Esophagus squamous epithelium (tissue), 5 donors: Measurements from ENCODE around the gene COL4A6. TPM values are rescaled to one million over a fixed set of nuclear protein-coding genes. Genes with fewer than 3 reads are reported as not detected.

Source experiments
- DNase-seq: peaks from one replicate; lab custom pipeline; 2025; lab: John Stamatoyannopoulos, UW
- H3K27ac ChIP-seq, 4 donors: fragments of 200-600 bp; sonication (generic); one replicate each; pipeline ENCODE4 v1.5.1; 2016 to 2019; ENCODE audit warnings: mild to moderate bottlenecking in 1 of 4
- H3K27me3 ChIP-seq, 4 donors: fragments of 200-600 bp; sonication (generic); 1 replicate in 3 of 4; 2 replicates in 1 of 4; pipeline versions ENCODE4 v1.5.1 to v1.6.0; 2017 to 2021; ENCODE audit warnings: antibody characterized with exemption in 1 of 4
- H3K36me3 ChIP-seq, 3 donors: fragments of 200-600 bp; sonication (generic); one replicate each; pipeline ENCODE4 v1.5.1; 2016 to 2019
- H3K4me1 ChIP-seq, 3 donors: fragments of 200-600 bp; sonication (generic); one replicate each; pipeline ENCODE4 v1.5.1; 2017 to 2019
- H3K4me3 ChIP-seq, 4 donors: fragments of 200-600 bp; sonication (generic); 1 replicate in 3 of 4; 2 replicates in 1 of 4; pipeline ENCODE4 v1.5.1; 2016 to 2019; ENCODE audit warnings: mild to moderate bottlenecking in 2 of 4, moderate library complexity in 1 of 4
- H3K9me3 ChIP-seq, 3 donors: fragments of 200-600 bp; sonication (generic); one replicate each; pipeline ENCODE4 v1.5.1; 2016 to 2019
- POLR2A ChIP-seq, 4 donors: fragments of 450-650 bp; IDR thresholded peaks; one replicate each; pipeline ENCODE4 v1.6.1; 2017; ENCODE audit warnings: antibody characterized with exemption in 4 of 4, mild to moderate bottlenecking in 4 of 4, moderate library complexity in 3 of 4
- WGBS, 2 donors: methylation state at CpG; one replicate each; pipeline ENCODE4 v1.1.5; 2018; 5-methylcytosine and 5-hydroxymethylcytosine counted together
- intact Hi-C: fragments of 100-400 bp; cut with DNase I; formaldehyde crosslinking; loops from one replicate; pipeline ENCODE4 v1.15.0; 2022
- total RNA-seq, 4 donors: library from RNA; depleted of rRNA; stranded (reverse); fragments of >200 nt; gene quantifications; one replicate each; pipeline ENCODE4 v1.1.0, GENCODE V29; 2016
- TF ChIP-seq, protein P1 (sequence below), 6 experiments: fragments of 450-650 bp in 4 of 6; fragments of 200-600 bp in 2 of 6; sonication (generic) in 2 of 6; IDR thresholded peaks; one replicate each; pipeline ENCODE4 v1.5.1; 2016 to 2019; ENCODE audit warnings: antibody characterized with exemption in 6 of 6, mild to moderate bottlenecking in 4 of 6, moderate library complexity in 4 of 6
- donor health status: DM: yes; HTN: yes; CAD: no.

COL4A6 gene
- total RNA-seq, 4 donors from 2014 or later, result 1.1 to 6.5 (median 2.9) TPM

DNA sequence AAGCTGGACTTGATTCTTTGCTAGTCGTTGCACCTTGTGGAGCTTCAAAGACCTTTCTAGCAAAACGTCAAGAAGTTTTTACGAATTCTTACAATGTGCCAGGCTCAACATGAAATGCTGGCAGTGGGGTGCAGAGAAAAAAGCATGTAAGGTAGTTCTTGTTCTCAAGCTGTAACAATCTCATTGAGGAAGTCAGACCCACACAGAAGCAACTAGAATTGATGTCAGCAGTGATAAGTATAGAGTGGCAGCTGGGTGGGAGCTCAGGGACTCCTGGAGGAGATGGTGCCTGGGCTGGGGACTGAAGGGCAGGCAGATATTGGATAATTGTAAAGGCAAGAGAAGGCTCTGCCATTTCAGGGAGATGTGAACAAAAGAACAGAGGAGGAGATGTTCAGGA, 264.3 kb downstream of the COL4A6 start:
- H3K4me3 ChIP-seq, result no peak overlapping the region
- no peak for TF ChIP-seq POLR2A (IDR thresholded peaks at IDR 0.05)
- TF ChIP-seq, protein P1, sequence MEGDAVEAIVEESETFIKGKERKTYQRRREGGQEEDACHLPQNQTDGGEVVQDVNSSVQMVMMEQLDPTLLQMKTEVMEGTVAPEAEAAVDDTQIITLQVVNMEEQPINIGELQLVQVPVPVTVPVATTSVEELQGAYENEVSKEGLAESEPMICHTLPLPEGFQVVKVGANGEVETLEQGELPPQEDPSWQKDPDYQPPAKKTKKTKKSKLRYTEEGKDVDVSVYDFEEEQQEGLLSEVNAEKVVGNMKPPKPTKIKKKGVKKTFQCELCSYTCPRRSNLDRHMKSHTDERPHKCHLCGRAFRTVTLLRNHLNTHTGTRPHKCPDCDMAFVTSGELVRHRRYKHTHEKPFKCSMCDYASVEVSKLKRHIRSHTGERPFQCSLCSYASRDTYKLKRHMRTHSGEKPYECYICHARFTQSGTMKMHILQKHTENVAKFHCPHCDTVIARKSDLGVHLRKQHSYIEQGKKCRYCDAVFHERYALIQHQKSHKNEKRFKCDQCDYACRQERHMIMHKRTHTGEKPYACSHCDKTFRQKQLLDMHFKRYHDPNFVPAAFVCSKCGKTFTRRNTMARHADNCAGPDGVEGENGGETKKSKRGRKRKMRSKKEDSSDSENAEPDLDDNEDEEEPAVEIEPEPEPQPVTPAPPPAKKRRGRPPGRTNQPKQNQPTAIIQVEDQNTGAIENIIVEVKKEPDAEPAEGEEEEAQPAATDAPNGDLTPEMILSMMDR (IDR thresholded peaks at IDR 0.05), result no peak
- no peak overlapping the region for H3K27ac ChIP-seq
- intact Hi-C loops, result no loop called here
- DNase-seq, result no peak
- no peaks in the 10 kb centered on the region for H3K4me1 ChIP-seq
- WGBS, 2 donors, result 23 to 26% methylated on average over 3 of the region's 3 CpGs
- no peaks in the 10 kb centered on the region for H3K27me3 ChIP-seq
- H3K36me3 ChIP-seq, result no peaks in the 10 kb centered on the region
- no peaks in the 10 kb centered on the region for H3K9me3 ChIP-seq

DNA sequence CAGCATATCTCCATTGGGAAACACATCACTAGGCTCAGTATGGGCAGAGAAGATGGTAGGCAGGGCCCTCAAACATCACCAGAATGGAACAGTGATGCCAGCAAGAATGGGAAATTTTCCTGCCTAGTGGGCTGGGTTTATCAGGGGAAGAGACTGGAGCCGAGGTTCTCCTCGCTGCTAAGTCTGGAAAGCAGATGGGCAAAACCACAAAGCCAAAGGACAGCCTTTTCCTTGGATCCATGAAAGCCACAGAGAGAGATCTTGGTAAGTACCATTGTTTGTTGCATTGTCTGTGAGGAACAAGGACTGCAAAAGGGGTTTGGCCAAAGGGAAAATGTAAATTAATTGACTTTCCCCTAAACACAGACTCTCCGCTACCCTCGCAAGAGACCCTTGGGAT, 266.6 kb downstream of the COL4A6 start:
- WGBS, 2 donors, result 85 to 100% methylated on average over 2 to 4 of the region's 4 CpGs
- TF ChIP-seq, protein P1 (IDR thresholded peaks at IDR 0.05), result no peak
- no peak for TF ChIP-seq POLR2A (IDR thresholded peaks at IDR 0.05)
- Histone ChIP-seq H3K36me3 (no peaks in the 10 kb centered on the region), H3K9me3 (no peaks in the 10 kb centered on the region), H3K4me1 (no peaks in the 10 kb centered on the region), H3K27me3 (no peaks in the 10 kb centered on the region), H3K27ac (no peak overlapping the region), H3K4me3 (no peak overlapping the region)
- intact Hi-C loops, result no loop called here
- DNase-seq, result no peak

DNA sequence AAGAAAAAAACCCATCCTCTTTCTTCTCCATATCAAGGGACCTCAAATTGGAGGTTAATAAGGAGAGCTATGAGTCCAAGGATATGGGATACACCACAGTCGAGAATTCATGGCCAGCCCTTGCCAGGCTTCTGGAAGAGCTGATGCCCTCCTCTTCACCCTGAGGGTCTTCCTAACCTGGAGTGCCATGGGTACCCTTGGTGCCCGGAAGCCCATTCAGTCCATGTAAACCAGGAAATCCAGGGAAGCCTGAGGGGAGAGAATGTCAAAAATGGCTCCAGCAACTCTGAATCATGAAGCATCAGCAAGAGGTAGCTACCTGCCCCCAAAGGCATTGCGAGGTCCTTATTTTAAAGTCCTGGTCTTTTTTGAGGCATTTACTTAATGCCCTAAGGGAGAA, 268.5 kb downstream of the COL4A6 start:
- Histone ChIP-seq H3K4me1 (no peaks in the 10 kb centered on the region), H3K36me3 (no peaks in the 10 kb centered on the region), H3K27me3 (no peaks in the 10 kb centered on the region), H3K4me3 (no peak overlapping the region), H3K9me3 (no peaks in the 10 kb centered on the region), H3K27ac (no peak overlapping the region)
- TF ChIP-seq, protein P1 (IDR thresholded peaks at IDR 0.05), result no peak
- no peak for TF ChIP-seq POLR2A (IDR thresholded peaks at IDR 0.05)
- DNase-seq, result no peak
- intact Hi-C loops, result no loop called here
- 70 to 80% methylated on average over 1 of the region's 3 CpGs for WGBS, 2 donors

DNA sequence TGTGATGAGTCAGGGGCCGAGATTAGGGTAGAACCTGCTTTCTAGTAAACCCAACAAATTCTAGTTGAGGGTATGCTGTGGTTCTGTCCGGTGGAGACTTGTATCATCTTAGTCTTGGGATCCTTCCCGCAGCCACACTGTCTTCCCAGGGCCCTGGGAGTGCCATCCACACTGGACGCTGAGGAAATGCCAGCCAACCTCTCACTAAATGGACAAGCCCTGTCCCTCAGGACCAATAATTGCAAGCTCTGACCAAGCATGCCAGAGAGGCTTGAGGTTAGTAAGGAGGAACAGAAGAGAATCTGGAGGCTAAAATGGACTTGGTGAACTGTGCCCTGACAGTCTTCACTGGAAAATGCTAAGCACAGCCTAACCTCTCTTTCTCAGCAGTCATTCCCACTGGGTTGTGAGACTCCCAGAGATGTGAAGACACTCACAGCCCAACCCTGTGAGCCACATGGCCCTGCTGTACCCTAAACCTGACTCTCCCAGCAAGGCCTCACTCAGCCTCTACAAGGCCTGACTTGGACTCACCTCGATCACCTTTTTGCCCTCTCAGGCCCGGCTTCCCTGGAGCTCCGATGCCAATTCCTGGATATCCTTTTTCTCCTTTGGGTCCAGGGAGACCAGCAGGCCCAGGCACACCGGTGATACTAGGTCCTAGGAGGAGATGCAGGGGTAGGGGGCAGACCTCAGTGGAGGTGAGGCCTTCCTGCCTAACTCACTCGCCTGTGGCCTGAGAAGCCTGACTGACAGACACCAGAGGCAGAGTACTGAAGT, 269.1 kb downstream of the COL4A6 start:
- Histone ChIP-seq H3K36me3 (no peaks in the 10 kb centered on the region), H3K27ac (no peak overlapping the region), H3K27me3 (no peaks in the 10 kb centered on the region), H3K4me1 (no peaks in the 10 kb centered on the region), H3K4me3 (no peak overlapping the region), H3K9me3 (no peaks in the 10 kb centered on the region)
- TF ChIP-seq, protein P1 (IDR thresholded peaks at IDR 0.05), result no peak
- TF ChIP-seq POLR2A (IDR thresholded peaks at IDR 0.05), result no peak
- intact Hi-C loops, result no loop called here
- 77 to 91% methylated on average over 4 to 9 of the region's 9 CpGs for WGBS, 2 donors
- DNase-seq, result no peak

DNA sequence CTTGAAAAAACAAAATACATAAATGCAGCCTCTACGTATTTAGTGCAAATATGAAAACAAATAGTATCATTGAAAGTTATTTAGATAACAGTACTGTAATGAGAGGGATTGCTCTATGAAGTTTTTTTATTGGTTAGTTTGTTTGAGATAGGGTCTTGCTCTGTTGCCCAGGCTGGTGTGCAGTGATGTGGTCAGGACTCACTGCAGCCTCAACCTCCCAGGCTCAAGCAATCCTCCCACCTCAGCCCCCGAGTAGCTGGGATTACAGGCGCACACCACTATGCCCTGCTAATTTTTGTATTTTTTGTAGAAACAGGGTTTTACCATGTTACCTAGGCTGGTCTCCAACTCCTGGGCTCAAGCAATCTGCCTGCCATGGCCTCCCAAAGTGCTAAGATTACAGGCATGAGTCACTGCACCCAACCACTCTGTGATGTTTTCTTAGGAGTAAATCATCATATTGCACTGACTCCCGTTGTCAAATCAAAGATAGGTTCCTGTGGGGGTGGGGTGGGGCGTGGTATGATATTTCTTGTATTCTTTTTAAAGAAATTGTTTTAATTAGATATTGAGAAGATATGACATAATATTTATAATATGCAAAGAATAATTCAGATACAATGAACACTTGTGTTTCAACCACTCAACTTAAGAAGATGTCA, 270.9 kb downstream of the COL4A6 start:
- H3K9me3 ChIP-seq, result no peaks in the 10 kb centered on the region
- TF ChIP-seq, protein P1 (IDR thresholded peaks at IDR 0.05), result no peak
- no peak for TF ChIP-seq POLR2A (IDR thresholded peaks at IDR 0.05)
- DNase-seq, result no peak
- no peaks in the 10 kb centered on the region for H3K27me3 ChIP-seq
- no peak overlapping the region for H3K4me3 ChIP-seq
- no peak overlapping the region for H3K27ac ChIP-seq
- 62 to 74% methylated on average over 4 to 5 of the region's 5 CpGs for WGBS, 2 donors
- intact Hi-C loops, result no loop called here
- no peaks in the 10 kb centered on the region for H3K4me1 ChIP-seq
- H3K36me3 ChIP-seq, result no peaks in the 10 kb centered on the region
